ENCODE measurements around the gene RPL4. TPM values are rescaled to one million over a fixed set of nuclear protein-coding genes. Genes with fewer than 3 reads are reported as not detected.

Gene RPL4
- polyA plus RNA-seq, 3 donors = 533 to 1,696 (median 536) TPM

DNA sequence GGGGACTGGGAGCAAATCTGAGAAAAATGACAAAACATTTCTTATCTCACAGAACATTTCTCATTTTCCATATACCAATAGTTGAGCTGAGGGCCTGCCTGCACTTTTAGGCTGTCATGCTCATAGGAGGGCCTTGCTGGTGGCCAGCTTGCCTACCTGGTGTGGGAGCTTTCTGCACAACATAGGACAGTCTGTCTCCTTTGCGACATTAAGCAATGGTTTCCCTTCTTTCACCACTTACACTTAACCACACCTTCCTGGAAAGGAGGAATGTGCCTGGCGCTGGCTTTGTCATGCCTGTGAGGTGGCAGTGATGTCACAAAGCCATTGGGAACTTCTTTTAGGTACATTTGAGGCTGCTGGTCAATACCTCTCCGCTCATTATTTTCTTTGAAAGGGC, 12.8 kb downstream of the RPL4 start:
- Histone ChIP-seq H3K9me3 (replicated peaks in 1 of 2; ENCODE audit: control insufficient read depth in 1 of 2, insufficient read depth in 1 of 2, low read length in 2 of 2) (no peaks in the 10 kb centered on the region), H3K4me1 (ENCODE audit: control insufficient read depth in 1 of 2, insufficient read depth in 2 of 2, low read length in 2 of 2) (peaks cover 39 to 47% of the 10 kb centered on the region in 2 donors), H3K27ac (ENCODE audit: low read depth in 1 of 2, low read length in 2 of 2) (peak overlapping the region in 1 of 2 donors; percentile 17), H3K4me3 (replicated peaks in 1 of 3; ENCODE audit: low read depth in 2 of 3, low read length in 3 of 3) (no peak overlapping the region), H3K4me2 (replicated peaks; ENCODE audit: extremely low read depth, low read length, poor library complexity, severe bottlenecking) (no peak overlapping the region), H3K9ac (ENCODE audit: insufficient read depth, low read length, poor library complexity, severe bottlenecking) (no peak overlapping the region), H2AFZ (ENCODE audit: insufficient read depth, low read depth, low read length, poor library complexity, severe bottlenecking) (no peak overlapping the region), H4K20me1 (ENCODE audit: insufficient read depth, low read length) (peaks cover 25% of the 10 kb centered on the region), H3K36me3 (replicated peaks in 1 of 2; ENCODE audit: control insufficient read depth in 1 of 2, insufficient read depth in 2 of 2, low read length in 2 of 2) (peaks cover 57 to 71% of the 10 kb centered on the region in 2 donors), H3K79me2 (ENCODE audit: insufficient read depth, low read length) (peaks cover 32% of the 10 kb centered on the region), H3K27me3 (ENCODE audit: control insufficient read depth in 2 of 2, insufficient read depth in 2 of 2, low read length in 2 of 2) (no peaks in the 10 kb centered on the region)
- no CpG with 5 or more reads among the region's 3 CpGs for WGBS (ENCODE audit: insufficient coverage)
- peaks cover 0 to 2% (median 0%) of the 10 kb centered on the region in 3 donors for H3K27me3 Mint-ChIP-seq (ENCODE audit: low read depth in 3 of 3)
- no peak overlapping the region for H3K4me3 Mint-ChIP-seq
- intact Hi-C loops (cut with micrococcal nuclease) = loop anchor here in 1 of 2 donors (10.0 kb wide), 1 partner anchor 137 kb away; the partner anchor contains the start of gene TIPIN
- no peak for DNase-seq
- no peaks in the 10 kb centered on the region for H3K9me3 Mint-ChIP-seq
- peaks cover 67 to 71% of the 10 kb centered on the region in 2 donors for H3K36me3 Mint-ChIP-seq
- TF ChIP-seq, protein P1, sequence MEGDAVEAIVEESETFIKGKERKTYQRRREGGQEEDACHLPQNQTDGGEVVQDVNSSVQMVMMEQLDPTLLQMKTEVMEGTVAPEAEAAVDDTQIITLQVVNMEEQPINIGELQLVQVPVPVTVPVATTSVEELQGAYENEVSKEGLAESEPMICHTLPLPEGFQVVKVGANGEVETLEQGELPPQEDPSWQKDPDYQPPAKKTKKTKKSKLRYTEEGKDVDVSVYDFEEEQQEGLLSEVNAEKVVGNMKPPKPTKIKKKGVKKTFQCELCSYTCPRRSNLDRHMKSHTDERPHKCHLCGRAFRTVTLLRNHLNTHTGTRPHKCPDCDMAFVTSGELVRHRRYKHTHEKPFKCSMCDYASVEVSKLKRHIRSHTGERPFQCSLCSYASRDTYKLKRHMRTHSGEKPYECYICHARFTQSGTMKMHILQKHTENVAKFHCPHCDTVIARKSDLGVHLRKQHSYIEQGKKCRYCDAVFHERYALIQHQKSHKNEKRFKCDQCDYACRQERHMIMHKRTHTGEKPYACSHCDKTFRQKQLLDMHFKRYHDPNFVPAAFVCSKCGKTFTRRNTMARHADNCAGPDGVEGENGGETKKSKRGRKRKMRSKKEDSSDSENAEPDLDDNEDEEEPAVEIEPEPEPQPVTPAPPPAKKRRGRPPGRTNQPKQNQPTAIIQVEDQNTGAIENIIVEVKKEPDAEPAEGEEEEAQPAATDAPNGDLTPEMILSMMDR (IDR thresholded peaks at IDR 0.05) = no peak
- H3K4me1 Mint-ChIP-seq = peaks cover 38% of the 10 kb centered on the region
- peak overlapping the region in 3 of 7 donors; percentile 13 to 57 (median 46) for H3K27ac Mint-ChIP-seq

DNA sequence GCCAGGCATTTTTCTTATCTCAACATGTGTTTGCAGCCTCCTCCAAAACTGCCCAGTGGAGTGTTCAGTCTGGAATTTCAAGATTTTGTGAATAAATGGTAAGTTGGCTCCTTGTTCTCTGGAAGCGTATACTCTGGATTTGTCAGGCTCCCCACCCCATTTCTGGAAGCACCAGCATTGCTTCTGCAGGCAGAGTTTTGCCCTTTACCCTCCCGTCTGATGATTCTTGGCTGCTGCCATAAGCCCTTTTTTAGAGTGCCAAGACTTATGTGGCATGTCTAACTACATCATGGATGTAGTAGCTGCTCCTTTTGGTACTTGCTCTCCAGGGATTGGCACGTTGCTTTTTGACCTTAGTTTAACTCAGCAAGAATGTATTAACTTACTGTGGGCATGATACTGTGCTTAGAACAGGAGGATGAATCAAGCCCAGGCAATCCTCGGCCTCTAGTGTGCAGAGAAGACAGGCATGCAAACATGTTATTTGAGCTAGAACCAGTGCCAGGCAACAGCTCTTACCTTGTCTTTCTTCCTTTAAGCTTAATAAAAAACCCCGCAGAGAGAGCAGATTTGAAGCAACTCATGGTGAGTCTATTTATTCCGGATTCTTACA, 15.4 kb downstream of the RPL4 start:
- H3K9me3 ChIP-seq (replicated peaks in 1 of 2; ENCODE audit: control insufficient read depth in 1 of 2, insufficient read depth in 1 of 2, low read length in 2 of 2) = no peaks in the 10 kb centered on the region
- no peak overlapping the region for H3K4me3 ChIP-seq (replicated peaks in 1 of 3; ENCODE audit: low read depth in 2 of 3, low read length in 3 of 3)
- peaks cover 81 to 87% of the 10 kb centered on the region in 2 donors for H3K36me3 ChIP-seq (replicated peaks in 1 of 2; ENCODE audit: control insufficient read depth in 1 of 2, insufficient read depth in 2 of 2, low read length in 2 of 2)
- no peaks in the 10 kb centered on the region for H3K27me3 ChIP-seq (ENCODE audit: control insufficient read depth in 2 of 2, insufficient read depth in 2 of 2, low read length in 2 of 2)
- H3K4me1 Mint-ChIP-seq = peaks cover 26% of the 10 kb centered on the region
- peaks cover 49% of the 10 kb centered on the region for H4K20me1 ChIP-seq (ENCODE audit: insufficient read depth, low read length)
- peak overlapping the region in 2 of 7 donors; percentile 24 to 63 for H3K27ac Mint-ChIP-seq
- peaks cover 17 to 21% of the 10 kb centered on the region in 2 donors for H3K4me1 ChIP-seq (ENCODE audit: control insufficient read depth in 1 of 2, insufficient read depth in 2 of 2, low read length in 2 of 2)
- no peak for DNase-seq
- H3K4me2 ChIP-seq (replicated peaks; ENCODE audit: extremely low read depth, low read length, poor library complexity, severe bottlenecking) = no peak overlapping the region
- H3K36me3 Mint-ChIP-seq = peaks cover 82 to 88% of the 10 kb centered on the region in 2 donors
- TF ChIP-seq, protein P1 (IDR thresholded peaks at IDR 0.05) = no peak
- intact Hi-C loops (cut with micrococcal nuclease) = no loop called here
- H2AFZ ChIP-seq (ENCODE audit: insufficient read depth, low read depth, low read length, poor library complexity, severe bottlenecking) = no peak overlapping the region
- H3K27ac ChIP-seq (ENCODE audit: low read depth in 1 of 2, low read length in 2 of 2) = peak overlapping the region in 1 of 2 donors; percentile 7
- no peak overlapping the region for H3K9ac ChIP-seq (ENCODE audit: insufficient read depth, low read length, poor library complexity, severe bottlenecking)
- H3K9me3 Mint-ChIP-seq = no peaks in the 10 kb centered on the region
- no peak overlapping the region for H3K4me3 Mint-ChIP-seq
- 97% methylated on average over 5 of the region's 6 CpGs for WGBS (ENCODE audit: insufficient coverage)
- peaks cover 18% of the 10 kb centered on the region for H3K79me2 ChIP-seq (ENCODE audit: insufficient read depth, low read length)
- H3K27me3 Mint-ChIP-seq (ENCODE audit: low read depth in 3 of 3) = peaks cover 0 to 2% (median 0%) of the 10 kb centered on the region in 3 donors
